ENCODE measurements around the gene MAEL.
"Not testable (repeated sequence)": the region's sequence is repeated elsewhere in the genome, so short reads cannot be mapped to it uniquely, and the experiment has no call there.

The MAEL gene

DNA sequence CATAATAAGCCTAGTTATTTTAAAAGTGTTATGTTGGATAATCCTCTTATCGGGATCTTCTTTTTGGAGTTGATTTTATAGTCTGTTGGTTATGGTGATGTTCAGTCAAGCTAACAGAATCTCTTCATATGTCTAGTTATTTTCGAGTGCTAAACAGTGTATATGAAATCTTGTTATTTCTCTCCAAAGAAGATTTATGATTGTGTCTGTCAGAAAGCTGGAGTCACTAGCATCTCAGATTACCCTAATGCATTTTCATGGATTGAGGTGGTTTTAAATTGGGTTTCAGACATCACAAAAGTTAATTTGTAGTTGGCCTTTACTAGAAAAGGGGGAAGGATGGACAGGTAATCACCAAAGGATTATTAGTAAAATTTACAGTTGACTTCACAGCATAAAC lies 13.3 kb downstream of the MAEL start:
- no peak overlapping the region for H3K27ac ChIP-seq
- TF ChIP-seq, protein P1, sequence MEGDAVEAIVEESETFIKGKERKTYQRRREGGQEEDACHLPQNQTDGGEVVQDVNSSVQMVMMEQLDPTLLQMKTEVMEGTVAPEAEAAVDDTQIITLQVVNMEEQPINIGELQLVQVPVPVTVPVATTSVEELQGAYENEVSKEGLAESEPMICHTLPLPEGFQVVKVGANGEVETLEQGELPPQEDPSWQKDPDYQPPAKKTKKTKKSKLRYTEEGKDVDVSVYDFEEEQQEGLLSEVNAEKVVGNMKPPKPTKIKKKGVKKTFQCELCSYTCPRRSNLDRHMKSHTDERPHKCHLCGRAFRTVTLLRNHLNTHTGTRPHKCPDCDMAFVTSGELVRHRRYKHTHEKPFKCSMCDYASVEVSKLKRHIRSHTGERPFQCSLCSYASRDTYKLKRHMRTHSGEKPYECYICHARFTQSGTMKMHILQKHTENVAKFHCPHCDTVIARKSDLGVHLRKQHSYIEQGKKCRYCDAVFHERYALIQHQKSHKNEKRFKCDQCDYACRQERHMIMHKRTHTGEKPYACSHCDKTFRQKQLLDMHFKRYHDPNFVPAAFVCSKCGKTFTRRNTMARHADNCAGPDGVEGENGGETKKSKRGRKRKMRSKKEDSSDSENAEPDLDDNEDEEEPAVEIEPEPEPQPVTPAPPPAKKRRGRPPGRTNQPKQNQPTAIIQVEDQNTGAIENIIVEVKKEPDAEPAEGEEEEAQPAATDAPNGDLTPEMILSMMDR (IDR thresholded peaks at IDR 0.05) = no peak
- TF ChIP-seq ZFX (IDR thresholded peaks at IDR 0.05; ENCODE audit: borderline replicate concordance) = no peak

DNA sequence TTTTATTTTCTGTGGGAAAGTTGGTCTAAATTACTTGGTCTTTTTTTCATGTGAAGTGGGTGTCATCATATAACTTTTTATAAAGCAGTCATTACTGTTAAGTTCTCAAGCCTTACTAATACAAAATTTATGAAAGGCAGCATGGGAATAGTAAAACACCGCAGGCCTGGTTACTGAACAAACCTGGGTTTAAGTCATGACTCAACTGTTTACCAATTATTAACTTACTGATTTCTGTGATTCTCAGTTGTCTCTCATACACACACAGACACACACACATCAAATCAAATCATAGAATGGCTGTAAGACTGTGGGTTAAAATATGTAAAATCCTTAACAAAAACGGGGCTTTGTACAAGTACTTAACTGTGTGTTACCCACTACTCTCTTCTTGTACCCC lies 14.6 kb downstream of the MAEL start:
- no peak for TF ChIP-seq ZFX (IDR thresholded peaks at IDR 0.05; ENCODE audit: borderline replicate concordance)
- TF ChIP-seq, protein P1 (IDR thresholded peaks at IDR 0.05) = no peak
- no peak overlapping the region for H3K27ac ChIP-seq

DNA sequence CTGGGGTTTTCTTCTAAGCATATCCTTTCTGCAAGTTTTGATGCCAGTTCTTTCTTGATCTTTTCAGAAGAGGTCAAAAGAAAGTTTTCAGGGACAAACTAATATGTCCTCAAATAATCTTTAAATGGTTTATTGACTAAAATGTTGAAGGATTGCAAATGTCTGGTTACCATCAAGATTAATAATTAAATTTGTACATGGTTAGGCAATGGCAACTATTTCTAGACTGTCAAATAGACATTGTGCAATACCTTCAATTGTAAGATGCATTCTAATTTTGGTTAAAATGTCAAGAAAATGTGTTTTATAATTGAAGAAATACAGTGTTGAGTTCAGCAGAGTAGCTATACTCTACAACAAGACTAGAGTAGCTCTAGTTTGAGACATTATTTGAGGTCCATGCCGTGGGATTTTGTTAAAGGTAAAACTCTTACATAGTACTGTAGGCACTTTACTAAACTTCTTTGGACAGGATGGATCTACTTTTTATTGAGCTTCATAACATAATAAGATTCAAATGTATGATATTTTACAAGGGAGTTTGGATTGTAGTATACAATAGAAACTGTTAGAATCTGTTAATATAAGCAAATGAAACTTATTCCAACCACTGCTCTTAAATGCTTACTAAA lies 22.6 kb downstream of the MAEL start:
- no peak overlapping the region for H3K27ac ChIP-seq
- no peak for TF ChIP-seq ZFX (IDR thresholded peaks at IDR 0.05; ENCODE audit: borderline replicate concordance)
- TF ChIP-seq, protein P1 (IDR thresholded peaks at IDR 0.05) = no peak

DNA sequence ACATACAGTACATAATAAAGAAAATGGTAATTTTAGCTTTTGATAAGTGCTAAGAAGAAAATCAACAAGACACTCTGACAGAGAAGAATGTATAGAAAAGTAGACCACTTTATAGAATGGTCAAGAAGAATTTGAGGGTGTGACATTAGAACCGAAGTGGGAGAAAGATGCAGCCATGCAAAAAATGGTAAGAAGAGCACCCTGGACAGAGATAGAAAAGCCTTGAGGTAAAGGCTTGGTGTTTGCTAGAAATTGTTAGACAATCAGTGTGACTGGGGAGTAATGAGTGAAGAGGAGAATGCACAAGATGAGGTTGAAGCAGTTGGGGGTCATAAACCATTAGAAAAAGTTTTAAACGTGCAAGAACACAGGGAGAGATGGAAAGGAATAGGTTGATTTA lies 23.5 kb downstream of the MAEL start:
- H3K27ac ChIP-seq = no peak overlapping the region
- TF ChIP-seq, protein P1 (IDR thresholded peaks at IDR 0.05) = no peak
- TF ChIP-seq ZFX (IDR thresholded peaks at IDR 0.05; ENCODE audit: borderline replicate concordance) = no peak

DNA sequence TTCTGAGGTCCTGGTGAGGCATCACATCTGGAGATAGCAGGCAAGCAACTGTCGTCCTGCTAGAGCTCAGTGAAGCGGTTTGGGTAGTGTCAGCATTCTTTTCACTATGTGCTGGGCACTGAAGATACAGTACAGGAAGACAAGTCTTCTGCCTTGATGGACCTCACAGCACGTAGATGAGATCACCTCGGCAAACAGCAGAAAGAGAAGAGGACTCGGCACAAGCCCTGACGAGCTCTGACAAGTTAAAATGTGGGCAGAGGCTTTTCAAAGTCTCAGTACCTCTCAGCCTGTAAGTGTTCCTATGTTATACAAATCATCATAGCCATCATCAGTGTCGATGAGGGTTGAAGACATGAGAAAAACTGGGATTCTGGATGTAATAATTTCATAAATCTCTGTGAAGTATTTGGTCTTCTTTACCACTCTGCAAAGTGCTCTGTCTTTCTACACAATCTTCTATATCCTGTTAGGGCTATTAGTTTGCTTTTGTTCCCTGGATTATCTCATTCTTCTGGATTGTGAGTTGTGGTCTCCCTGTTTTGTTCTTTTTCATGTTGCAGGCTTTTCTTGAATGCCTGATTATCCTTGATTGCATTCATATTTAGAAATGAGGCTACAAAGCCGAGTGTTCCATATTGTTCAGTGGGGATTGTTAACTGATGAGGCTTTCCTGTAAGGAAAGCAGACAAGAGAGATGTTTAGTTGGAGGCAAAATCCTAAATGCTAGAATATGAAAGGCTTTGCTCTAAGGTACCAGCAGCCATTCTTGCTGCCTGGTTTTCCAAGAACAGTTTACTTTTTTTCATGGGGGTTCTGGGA lies 24.2 kb downstream of the MAEL start:
- H3K27ac ChIP-seq = no peak overlapping the region
- TF ChIP-seq, protein P1 (IDR thresholded peaks at IDR 0.05) = no peak
- TF ChIP-seq ZFX (IDR thresholded peaks at IDR 0.05; ENCODE audit: borderline replicate concordance) = no peak

DNA sequence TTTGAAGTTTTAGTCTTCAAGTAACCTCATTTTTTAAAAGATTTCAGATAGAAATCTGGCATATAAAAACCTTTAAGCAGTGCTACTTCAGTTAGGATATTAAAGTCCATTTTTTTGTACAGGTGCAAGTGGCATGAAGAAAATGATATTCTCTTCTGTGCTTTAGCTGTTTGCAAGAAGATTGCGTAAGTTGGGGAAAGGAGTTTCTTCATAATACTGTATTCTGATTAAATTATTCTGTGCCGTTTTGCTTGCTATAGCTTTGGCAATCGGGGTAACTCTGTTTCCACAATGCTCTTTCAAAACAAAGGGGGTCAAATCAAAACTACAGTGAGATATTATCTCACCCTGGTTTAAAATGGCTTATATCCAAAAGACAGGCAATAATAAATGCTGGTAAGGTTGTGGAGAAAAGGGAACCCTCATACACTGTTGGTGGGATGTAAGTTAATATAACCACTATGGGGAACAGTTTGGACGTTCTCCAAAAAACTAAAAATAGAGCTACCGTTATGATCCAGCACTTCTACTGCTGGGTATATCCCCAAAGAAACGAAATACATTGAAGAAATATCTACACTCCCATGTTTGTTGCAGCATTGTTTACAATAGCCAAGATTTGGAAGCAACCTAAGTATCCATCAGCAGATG lies 27.1 kb downstream of the MAEL start:
- no peak overlapping the region for H3K27ac ChIP-seq
- TF ChIP-seq, protein P1 (IDR thresholded peaks at IDR 0.05) = no peak
- TF ChIP-seq ZFX (IDR thresholded peaks at IDR 0.05; ENCODE audit: borderline replicate concordance) = no peak

DNA sequence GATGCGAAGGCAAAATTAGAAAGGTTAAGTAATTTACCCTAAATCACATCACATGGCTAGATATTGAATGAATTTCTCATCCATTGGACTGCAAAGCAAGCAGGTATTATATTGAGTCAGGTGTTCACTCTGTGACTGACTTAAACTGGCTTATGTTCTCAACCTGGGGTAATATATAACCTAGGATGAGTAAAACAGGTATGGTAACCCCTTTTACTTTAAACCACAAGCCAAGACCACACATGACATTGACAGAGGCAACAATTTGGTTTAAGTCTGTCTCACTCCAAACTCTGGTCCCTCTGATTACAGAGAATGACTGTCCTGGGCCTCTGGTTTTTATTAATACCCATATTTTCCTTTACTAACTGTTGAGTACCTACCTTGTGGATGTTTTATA lies 33.3 kb downstream of the MAEL start:
- TF ChIP-seq, protein P1 (IDR thresholded peaks at IDR 0.05) = no peak
- TF ChIP-seq ZFX (IDR thresholded peaks at IDR 0.05; ENCODE audit: borderline replicate concordance) = no peak

DNA sequence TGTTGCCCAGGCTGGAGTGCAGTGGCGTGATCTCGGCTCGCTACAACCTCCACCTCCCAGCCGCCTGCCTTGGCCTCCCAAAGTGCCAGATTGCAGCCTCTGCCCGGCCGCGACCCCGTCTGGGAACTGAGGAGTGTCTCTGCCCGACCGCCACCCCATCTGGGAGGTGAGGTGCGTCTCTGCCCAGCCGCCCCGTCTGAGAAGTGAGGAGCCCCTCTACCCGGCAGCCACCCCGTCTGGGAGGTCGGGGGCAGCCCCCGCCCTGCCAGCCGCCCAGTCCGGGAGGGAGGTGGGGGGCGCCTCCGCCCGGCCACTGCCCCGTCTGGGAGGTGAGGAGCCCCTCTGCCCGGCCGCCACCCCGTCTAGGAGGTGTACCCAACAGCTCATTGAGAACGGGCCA lies 40.5 kb downstream of the MAEL start:
- H3K27ac ChIP-seq = not testable (repeated sequence)

More for the DNA sequence above, 33.3 kb downstream of the MAEL start:
- H3K27ac ChIP-seq = no peak overlapping the region
